Pancreas (tissue), 10 donors: ENCODE results near the gene EXD2. TPM values are rescaled to one million over a fixed set of nuclear protein-coding genes. Genes with fewer than 3 reads are reported as not detected.

ENCODE experiments used
- ATAC-seq, 4 donors: fragments of 200-7000 bp; cut with Tn5 transposase; one replicate each; pipeline versions ENCODE4 v1.8.0 to v1.9.1; 2020; ENCODE audit warnings: mild to moderate bottlenecking in 4 of 4, moderate library complexity in 4 of 4
- DNase-seq, 6 donors: peaks; one replicate each; pipeline ENCODE4 v3.0.0-alpha.2; 2020
- FAIRE-seq: peaks from 2 replicates; lab custom pipeline; 2012; peaks lifted over from hg19 to GRCh38; lab: Jason Lieb, UNC
- H3K27ac ChIP-seq, 4 donors: fragments of 200-600 bp; sonication (generic); 1 replicate in 3 of 4; 2 replicates in 1 of 4; pipeline versions ENCODE4 v1.5.0 to v1.8.0; 2020
- H3K27me3 ChIP-seq, 4 donors: fragments of 200-600 bp; one replicate each; pipeline ENCODE4 v1.8.0; 2021
- H3K36me3 ChIP-seq, 3 donors: fragments of 200-600 bp; sonication (generic) in 1 of 3; one replicate each; pipeline versions ENCODE4 v1.5.0 to v1.8.0; 2020 to 2021
- H3K4me1 ChIP-seq, 3 donors: fragments of 200-600 bp; one replicate each; pipeline ENCODE4 v1.8.0; 2021
- H3K4me3 ChIP-seq, 4 donors: fragments of 200-600 bp; sonication (generic) in 2 of 4; one replicate each; pipeline versions ENCODE4 v1.5.0 to v1.8.0; 2020 to 2021
- H3K9me3 ChIP-seq, 4 donors: fragments of 200-600 bp; one replicate each; pipeline ENCODE4 v1.8.0; 2021
- WGBS, 2 donors: extraction: QIAGEN DNeasy Blood & Tissue Kit; methylation state at CpG; one replicate each; pipeline ENCODE4 v1.1.7; 2013; 5-methylcytosine and 5-hydroxymethylcytosine counted together
- intact Hi-C, 3 donors: fragments of 100-400 bp; cut with DNase I; formaldehyde crosslinking; loops; one replicate each; pipeline versions ENCODE4 v1.11.1 to v1.14.2; 2022
- polyA plus RNA-seq, 2 donors: library from polyadenylated mRNA; stranded (reverse); fragments of 200-250 nt; gene quantifications; one replicate each; pipeline ENCODE4 v1.2.3, GENCODE V29; 2013
- total RNA-seq, 6 donors: library from RNA; stranded (reverse); fragmentation: NEBNext Ultra II Directional in 4 of 6; extraction: Animal tissue kit (Norgen Biotek cat#: 25700) in 4 of 6; gene quantifications; one replicate each; pipeline versions ENCODE4 v1.2.1 to v1.2.4, GENCODE V29; 2021 to 2023
- TF ChIP-seq, protein P1 (sequence below), 4 donors: fragments of 200-600 bp; sonication (generic) in 3 of 4; IDR thresholded peaks; one replicate each; pipeline versions ENCODE4 v1.5.0 to v1.8.0; 2021; ENCODE audit warnings: antibody characterized with exemption in 4 of 4
- donor health status: healthy with polysubstance abuse.
- donor health status: DM: no; HTN: no; CAD: no; lungs with moderate emphysema.
- donor health status: DM: no; HTN: no; CAD: no.
- donor health status: control.
- donor health status: control.
- donor health status: Bipolar disorder and iron deficiency.
- donor health status: DM: yes; HTN: yes; CAD: no.
- donor health status: DM: no; HTN: no; CAD: no.
- donor health status: DM: no; HTN: no; CAD: no.
- donor health status: DM: yes; HTN: yes; CAD: no.

The EXD2 gene
- total and polyA plus RNA-seq, 8 donors, result 9.5 to 24.5 (median 18.5) TPM

DNA sequence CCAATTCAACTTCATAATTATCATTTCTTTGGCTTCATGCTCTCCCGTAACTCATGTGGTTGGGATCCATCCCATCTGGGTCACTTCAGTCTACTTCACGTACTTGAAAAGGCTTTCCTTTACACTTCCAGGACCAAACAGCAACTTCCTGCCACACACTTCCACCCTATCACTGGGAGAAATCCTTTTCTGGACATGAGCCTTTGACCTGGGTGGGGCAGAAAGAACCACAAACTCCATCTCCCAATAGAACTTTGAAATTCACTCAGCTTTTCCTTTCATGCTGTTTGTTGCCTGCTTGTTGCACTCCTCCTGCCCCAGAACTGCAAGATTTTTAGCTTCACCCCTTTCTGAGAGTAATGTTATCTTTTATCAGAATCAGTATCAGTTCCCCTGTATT lies 50.3 kb downstream of the EXD2 start:
- DNase-seq (no peak), ATAC-seq (no peak), FAIRE-seq (no peak)
- H3K27me3 ChIP-seq, result no peaks in the 10 kb centered on the region
- TF ChIP-seq, protein P1, sequence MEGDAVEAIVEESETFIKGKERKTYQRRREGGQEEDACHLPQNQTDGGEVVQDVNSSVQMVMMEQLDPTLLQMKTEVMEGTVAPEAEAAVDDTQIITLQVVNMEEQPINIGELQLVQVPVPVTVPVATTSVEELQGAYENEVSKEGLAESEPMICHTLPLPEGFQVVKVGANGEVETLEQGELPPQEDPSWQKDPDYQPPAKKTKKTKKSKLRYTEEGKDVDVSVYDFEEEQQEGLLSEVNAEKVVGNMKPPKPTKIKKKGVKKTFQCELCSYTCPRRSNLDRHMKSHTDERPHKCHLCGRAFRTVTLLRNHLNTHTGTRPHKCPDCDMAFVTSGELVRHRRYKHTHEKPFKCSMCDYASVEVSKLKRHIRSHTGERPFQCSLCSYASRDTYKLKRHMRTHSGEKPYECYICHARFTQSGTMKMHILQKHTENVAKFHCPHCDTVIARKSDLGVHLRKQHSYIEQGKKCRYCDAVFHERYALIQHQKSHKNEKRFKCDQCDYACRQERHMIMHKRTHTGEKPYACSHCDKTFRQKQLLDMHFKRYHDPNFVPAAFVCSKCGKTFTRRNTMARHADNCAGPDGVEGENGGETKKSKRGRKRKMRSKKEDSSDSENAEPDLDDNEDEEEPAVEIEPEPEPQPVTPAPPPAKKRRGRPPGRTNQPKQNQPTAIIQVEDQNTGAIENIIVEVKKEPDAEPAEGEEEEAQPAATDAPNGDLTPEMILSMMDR (IDR thresholded peaks at IDR 0.05), result no peak
- intact Hi-C loops, result loop anchor here in 1 of 3 donors (10.0 kb wide), 1 partner anchor 213 kb away; no protein-coding TSS in a partner anchor
- peaks cover 0 to 44% (median 6%) of the 10 kb centered on the region in 3 donors for H3K36me3 ChIP-seq
- WGBS, 2 donors, result 89% methylated on average over 2 of the region's 2 CpGs
- H3K9me3 ChIP-seq, result no peaks in the 10 kb centered on the region
- no peaks in the 10 kb centered on the region for H3K4me1 ChIP-seq
- H3K27ac ChIP-seq, result no peak overlapping the region
- no peak overlapping the region for H3K4me3 ChIP-seq

DNA sequence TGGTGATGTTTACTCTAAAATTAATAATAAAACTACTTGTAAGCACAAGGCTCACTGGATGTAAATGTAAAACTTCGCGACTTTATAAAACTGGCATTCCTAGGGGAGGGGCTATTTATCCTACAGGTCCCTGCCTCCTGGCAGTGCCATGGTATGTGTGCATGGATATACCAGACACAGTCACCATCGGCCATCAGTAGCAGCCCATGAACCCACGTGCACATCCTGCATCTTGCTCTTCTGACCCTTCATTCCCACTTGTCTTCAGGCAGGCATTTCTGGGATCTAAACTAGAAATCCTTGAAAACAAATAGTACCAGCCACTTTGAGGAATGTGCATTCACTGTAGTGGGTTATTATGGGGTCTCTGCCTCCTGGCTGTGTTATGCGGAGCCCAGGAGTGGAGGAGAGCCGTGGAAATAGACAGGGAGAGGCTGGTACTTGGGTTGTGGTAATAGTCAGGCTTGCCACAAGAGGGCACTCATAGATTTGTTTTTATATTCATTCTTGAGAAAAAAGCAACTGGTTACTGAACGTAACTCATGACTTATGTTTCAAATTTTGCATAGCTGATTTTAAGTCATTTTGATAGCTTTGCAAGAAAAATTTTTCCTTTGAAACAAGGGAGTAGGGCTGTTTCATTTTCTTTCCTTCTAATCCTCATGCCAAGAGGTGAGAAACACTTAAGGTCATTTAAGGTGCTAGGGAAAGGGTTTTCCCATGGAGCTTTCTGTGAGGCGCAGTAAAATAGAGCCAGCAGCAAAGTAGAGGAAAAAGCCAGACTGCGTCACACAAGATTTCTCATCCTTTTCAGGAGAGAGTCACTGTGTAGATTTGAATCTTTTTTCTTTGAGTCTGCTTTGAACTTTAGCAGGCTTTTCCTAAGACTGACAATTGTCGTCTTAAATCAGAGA lies 51.3 kb downstream of the EXD2 start:
- Histone ChIP-seq H3K27ac (no peak overlapping the region), H3K27me3 (no peaks in the 10 kb centered on the region), H3K36me3 (peaks cover 0 to 34% (median 4%) of the 10 kb centered on the region in 3 donors), H3K4me1 (no peaks in the 10 kb centered on the region), H3K4me3 (no peak overlapping the region), H3K9me3 (no peaks in the 10 kb centered on the region)
- intact Hi-C loops, result loop anchor here in 1 of 3 donors (10.0 kb wide), 1 partner anchor 212 kb away; no protein-coding TSS in a partner anchor
- ATAC-seq, result peak; percentile 72 to 95 (median 88)
- FAIRE-seq, result peak; percentile 71
- peak in 2 of 6 donors; percentile 39 to 74 for DNase-seq
- TF ChIP-seq, protein P1 (IDR thresholded peaks at IDR 0.05), result peak; percentile 42 to 74 (median 70)
- WGBS, 2 donors, result 43 to 44% methylated on average over 10 of the region's 10 CpGs

GRCh38 chr14:69244946-69245345 lies 53.6 kb downstream of the EXD2 start:
- FAIRE-seq, result no peak
- intact Hi-C loops, result loop anchor here in 2 of 3 donors (5.0 to 10.0 kb wide), 2 partner anchors 210 to 212 kb away; no protein-coding TSS in a partner anchor
- ATAC-seq, result no peak
- 89 to 92% methylated on average over 3 of the region's 3 CpGs for WGBS, 2 donors
- Histone ChIP-seq H3K27ac (no peak overlapping the region), H3K36me3 (peaks cover 0 to 11% (median 0%) of the 10 kb centered on the region in 3 donors), H3K4me3 (no peak overlapping the region), H3K9me3 (no peaks in the 10 kb centered on the region), H3K4me1 (no peaks in the 10 kb centered on the region), H3K27me3 (no peaks in the 10 kb centered on the region)
- DNase-seq, result no peak
- TF ChIP-seq, protein P1 (IDR thresholded peaks at IDR 0.05), result no peak

DNA sequence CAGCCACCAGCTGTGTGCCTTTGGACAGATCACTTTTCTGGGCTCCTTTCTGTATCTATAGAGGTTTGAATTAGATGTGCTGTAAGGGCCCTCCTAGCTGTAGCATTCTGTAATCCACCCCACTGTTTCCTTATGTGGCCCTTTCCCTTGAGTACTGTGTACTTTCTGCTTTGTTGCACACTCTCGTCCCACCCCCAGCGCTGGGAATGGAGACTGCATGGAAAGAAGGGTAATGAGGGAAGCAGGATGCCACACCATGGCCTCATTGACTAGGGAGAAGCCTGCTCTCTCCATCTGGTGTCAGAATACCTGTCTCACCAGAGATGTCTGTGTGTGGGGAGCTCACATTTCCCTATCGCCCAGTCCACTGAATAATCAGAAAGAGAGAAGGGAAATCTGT lies 55.0 kb downstream of the EXD2 start:
- Histone ChIP-seq H3K4me3 (no peak overlapping the region), H3K4me1 (no peaks in the 10 kb centered on the region), H3K27ac (no peak overlapping the region), H3K36me3 (no peaks in the 10 kb centered on the region), H3K27me3 (no peaks in the 10 kb centered on the region), H3K9me3 (no peaks in the 10 kb centered on the region)
- intact Hi-C loops, result loop anchor here in 2 of 3 donors (5.0 to 10.0 kb wide), 2 partner anchors 208 to 211 kb away; no protein-coding TSS in a partner anchor
- TF ChIP-seq, protein P1 (IDR thresholded peaks at IDR 0.05), result no peak
- DNase-seq, result no peak
- WGBS, 2 donors, result 85 to 90% methylated on average over 3 of the region's 3 CpGs
- no peak for FAIRE-seq
- peak in 1 of 4 donors; percentile 40 for ATAC-seq
